Pancreas (tissue), 10 donors: Measurements from ENCODE around the gene SMIM22. TPM values are rescaled to one million over a fixed set of nuclear protein-coding genes. Genes with fewer than 3 reads are reported as not detected.

Experiments
- ATAC-seq, 4 donors: fragments of 200-7000 bp; cut with Tn5 transposase; one replicate each; pipeline versions ENCODE4 v1.8.0 to v1.9.1; 2020; ENCODE audit warnings: mild to moderate bottlenecking in 4 of 4, moderate library complexity in 4 of 4
- DNase-seq, 6 donors: peaks; one replicate each; pipeline ENCODE4 v3.0.0-alpha.2; 2020
- FAIRE-seq: peaks from 2 replicates; lab custom pipeline; 2012; peaks lifted over from hg19 to GRCh38; lab: Jason Lieb, UNC
- H3K27ac ChIP-seq, 4 donors: fragments of 200-600 bp; sonication (generic); 1 replicate in 3 of 4; 2 replicates in 1 of 4; pipeline versions ENCODE4 v1.5.0 to v1.8.0; 2020
- H3K27me3 ChIP-seq, 4 donors: fragments of 200-600 bp; one replicate each; pipeline ENCODE4 v1.8.0; 2021
- H3K36me3 ChIP-seq, 3 donors: fragments of 200-600 bp; sonication (generic) in 1 of 3; one replicate each; pipeline versions ENCODE4 v1.5.0 to v1.8.0; 2020 to 2021
- H3K4me1 ChIP-seq, 3 donors: fragments of 200-600 bp; one replicate each; pipeline ENCODE4 v1.8.0; 2021
- H3K4me3 ChIP-seq, 4 donors: fragments of 200-600 bp; sonication (generic) in 2 of 4; one replicate each; pipeline versions ENCODE4 v1.5.0 to v1.8.0; 2020 to 2021
- H3K9me3 ChIP-seq, 4 donors: fragments of 200-600 bp; one replicate each; pipeline ENCODE4 v1.8.0; 2021
- CTCF ChIP-seq, 4 donors: fragments of 200-600 bp; sonication (generic) in 3 of 4; IDR thresholded peaks; one replicate each; pipeline versions ENCODE4 v1.5.0 to v1.8.0; 2021; ENCODE audit warnings: antibody characterized with exemption in 4 of 4
- WGBS, 2 donors: extraction: QIAGEN DNeasy Blood & Tissue Kit; methylation state at CpG; one replicate each; pipeline ENCODE4 v1.1.7; 2013; 5-methylcytosine and 5-hydroxymethylcytosine counted together
- intact Hi-C, 3 donors: fragments of 100-400 bp; cut with DNase I; formaldehyde crosslinking; loops; one replicate each; pipeline versions ENCODE4 v1.11.1 to v1.14.2; 2022
- polyA plus RNA-seq, 2 donors: library from polyadenylated mRNA; stranded (reverse); fragments of 200-250 nt; gene quantifications; one replicate each; pipeline ENCODE4 v1.2.3, GENCODE V29; 2013
- total RNA-seq, 6 donors: library from RNA; stranded (reverse); fragmentation: NEBNext Ultra II Directional in 4 of 6; extraction: Animal tissue kit (Norgen Biotek cat#: 25700) in 4 of 6; gene quantifications; one replicate each; pipeline versions ENCODE4 v1.2.1 to v1.2.4, GENCODE V29; 2021 to 2023
- donor health status: healthy with polysubstance abuse.
- donor health status: DM: no; HTN: no; CAD: no; lungs with moderate emphysema.
- donor health status: DM: no; HTN: no; CAD: no.
- donor health status: control.
- donor health status: control.
- donor health status: Bipolar disorder and iron deficiency.
- donor health status: DM: yes; HTN: yes; CAD: no.
- donor health status: DM: no; HTN: no; CAD: no.
- donor health status: DM: no; HTN: no; CAD: no.
- donor health status: DM: yes; HTN: yes; CAD: no.

Gene SMIM22
- total and polyA plus RNA-seq, 8 donors, result 49.2 to 367 (median 65.5) TPM

- no peaks in the 10 kb centered on the region for H3K9me3 ChIP-seq
- intact Hi-C loops, result no loop called here
- 74 to 77% methylated on average over 6 of the region's 6 CpGs for WGBS, 2 donors
- no peaks in the 10 kb centered on the region for H3K27me3 ChIP-seq
- no peak for FAIRE-seq
- peaks cover 0 to 51% (median 26%) of the 10 kb centered on the region in 3 donors for H3K36me3 ChIP-seq
- ATAC-seq, result no peak
- H3K27ac ChIP-seq, result no peak overlapping the region
- DNase-seq, result no peak
- no peaks in the 10 kb centered on the region for H3K4me1 ChIP-seq
- H3K4me3 ChIP-seq, result no peak overlapping the region
- TF ChIP-seq CTCF (IDR thresholded peaks at IDR 0.05), result no peak
These were observed 37.7 kb downstream of the SMIM22 start for GRCh38 chr16:4832698-4833343.

DNA sequence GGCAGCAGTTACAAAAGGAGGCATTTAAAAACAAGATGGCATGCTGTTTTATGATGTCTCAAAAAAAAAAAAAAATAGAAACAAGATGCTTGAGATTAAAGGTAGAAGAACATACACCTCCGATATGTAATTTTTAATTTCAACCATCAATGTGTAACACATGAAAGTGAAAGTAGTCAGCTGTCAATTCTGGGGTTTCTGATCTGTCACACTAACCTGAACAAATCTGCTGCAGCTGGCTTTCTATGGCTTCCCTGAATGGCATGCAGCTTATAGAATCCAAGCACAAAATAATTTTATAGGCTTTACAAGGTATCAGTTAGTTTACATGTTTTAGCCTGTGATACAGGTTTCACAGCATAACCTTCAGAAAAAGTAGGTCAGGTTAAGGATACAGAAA, 38.4 kb downstream of the SMIM22 start:
- H3K36me3 ChIP-seq, result peaks cover 0 to 49% (median 26%) of the 10 kb centered on the region in 3 donors
- WGBS, 2 donors, result 95 to 100% methylated on average over 1 of the region's 1 CpG
- no peak for TF ChIP-seq CTCF (IDR thresholded peaks at IDR 0.05)
- no peak overlapping the region for H3K4me3 ChIP-seq
- H3K27me3 ChIP-seq, result no peaks in the 10 kb centered on the region
- H3K4me1 ChIP-seq, result no peaks in the 10 kb centered on the region
- DNase-seq, result no peak
- no peak for ATAC-seq
- FAIRE-seq, result no peak
- H3K27ac ChIP-seq, result no peak overlapping the region
- no peaks in the 10 kb centered on the region for H3K9me3 ChIP-seq
- intact Hi-C loops, result no loop called here

DNA sequence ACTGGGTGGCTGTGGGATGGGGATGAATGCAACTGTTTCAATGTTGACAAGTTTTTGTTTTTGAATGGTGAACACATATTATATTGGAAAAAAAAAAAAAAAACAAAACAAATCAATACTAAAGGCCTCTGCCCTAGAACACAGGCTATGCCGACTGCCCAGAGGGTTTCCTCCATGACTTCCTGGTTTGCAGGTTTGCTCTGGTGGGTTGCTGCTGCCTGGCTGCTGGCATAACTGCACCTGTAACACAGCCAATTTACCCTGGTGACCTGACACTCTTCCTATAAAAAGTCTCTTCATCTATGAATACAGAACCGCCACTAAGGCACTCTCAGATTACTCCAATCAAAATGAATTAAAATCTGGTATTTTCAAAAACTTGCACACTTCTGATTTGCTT, 41.6 kb downstream of the SMIM22 start:
- Histone ChIP-seq H3K9me3 (no peaks in the 10 kb centered on the region), H3K27me3 (no peaks in the 10 kb centered on the region), H3K36me3 (peaks cover 2 to 39% (median 9%) of the 10 kb centered on the region in 3 donors), H3K4me1 (no peaks in the 10 kb centered on the region), H3K27ac (no peak overlapping the region), H3K4me3 (no peak overlapping the region)
- WGBS, 2 donors, result 76 to 80% methylated on average over 2 of the region's 2 CpGs
- ATAC-seq, result no peak
- intact Hi-C loops, result no loop called here
- no peak for DNase-seq
- FAIRE-seq, result no peak
- no peak for TF ChIP-seq CTCF (IDR thresholded peaks at IDR 0.05)

DNA sequence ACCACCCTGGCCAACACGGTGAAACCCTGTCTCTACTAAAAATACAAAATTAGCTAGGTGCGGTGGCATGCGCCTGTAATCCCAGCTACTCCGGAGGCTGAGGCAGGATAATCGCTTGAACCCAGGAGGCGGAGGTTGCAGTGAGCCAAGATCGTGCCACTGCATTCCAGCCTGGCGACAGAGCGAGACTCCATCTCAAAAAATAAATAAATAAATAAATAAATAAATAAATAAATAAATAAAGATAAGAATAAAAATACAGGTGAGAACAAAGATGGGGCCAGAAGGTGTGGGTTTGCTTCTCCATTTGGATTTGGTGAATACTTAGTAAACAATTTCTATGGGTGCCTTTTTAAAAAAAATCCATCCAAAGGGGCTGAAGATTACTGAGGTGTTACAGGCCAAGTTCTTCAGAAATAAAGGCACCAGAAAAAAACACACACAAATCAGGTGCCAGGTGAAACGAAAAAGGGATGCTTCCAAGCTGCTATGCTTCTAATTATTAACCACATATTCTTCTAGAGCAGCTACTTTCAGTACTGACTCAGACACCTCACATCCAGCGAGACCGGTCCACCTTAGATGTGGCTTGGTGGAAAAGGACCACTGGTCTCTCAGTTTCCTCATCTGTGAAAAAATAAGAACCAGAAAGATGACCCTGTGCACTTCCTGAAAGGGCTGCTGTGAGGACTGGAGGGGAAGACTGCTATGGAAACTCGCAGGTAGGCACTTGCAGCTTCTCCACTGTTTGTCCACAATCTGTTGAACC, 42.7 kb downstream of the SMIM22 start:
- Histone ChIP-seq H3K27ac (no peak overlapping the region), H3K4me3 (no peak overlapping the region), H3K36me3 (peaks cover 4 to 42% (median 5%) of the 10 kb centered on the region in 3 donors), H3K4me1 (no peaks in the 10 kb centered on the region), H3K9me3 (no peaks in the 10 kb centered on the region), H3K27me3 (no peaks in the 10 kb centered on the region)
- 82 to 87% methylated on average over 13 of the region's 13 CpGs for WGBS, 2 donors
- ATAC-seq (peak in 1 of 4 donors; percentile 21), FAIRE-seq (no peak), DNase-seq (no peak)
- TF ChIP-seq CTCF (IDR thresholded peaks at IDR 0.05), result no peak
- intact Hi-C loops, result no loop called here
